Measurements from ENCODE around the gene TMEM178B.

The TMEM178B gene

GRCh38 chr7:141436575-141437075 is 362.8 kb downstream of the TMEM178B start:
- TF ChIP-seq CTCF (IDR thresholded peaks at IDR 0.05; ENCODE audit: low read depth, low read length, missing control alignments), result no peak
- H3K4me3 ChIP-seq (replicated peaks; ENCODE audit: low read depth, low read length), result no peak overlapping the region
- DNase-seq (ENCODE audit: extremely low read depth, low read depth), result no peak

DNA sequence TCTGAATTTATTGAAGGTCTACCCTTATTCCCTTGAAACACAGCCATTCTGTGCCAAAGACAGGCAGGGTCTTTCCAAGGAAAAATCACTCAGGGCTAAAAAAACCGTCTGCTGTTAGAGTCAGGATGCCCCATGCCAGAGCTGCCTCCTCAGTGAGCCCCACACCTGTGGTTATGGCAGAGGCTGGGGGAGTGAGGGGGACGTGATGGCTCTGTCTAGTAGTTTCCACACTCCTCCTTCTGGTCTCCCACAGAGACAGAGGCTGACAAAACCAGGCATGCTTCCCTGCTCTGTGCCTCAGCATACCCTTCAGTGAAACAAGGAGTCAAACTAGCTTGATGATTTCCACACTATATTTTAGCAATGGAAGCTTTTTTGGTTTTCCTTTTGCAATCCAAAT is 365.3 kb downstream of the TMEM178B start:
- no peak overlapping the region for H3K4me3 ChIP-seq (replicated peaks; ENCODE audit: low read depth, low read length)
- no peak for DNase-seq (ENCODE audit: extremely low read depth, low read depth)
- TF ChIP-seq CTCF (IDR thresholded peaks at IDR 0.05; ENCODE audit: low read depth, low read length, missing control alignments), result no peak

DNA sequence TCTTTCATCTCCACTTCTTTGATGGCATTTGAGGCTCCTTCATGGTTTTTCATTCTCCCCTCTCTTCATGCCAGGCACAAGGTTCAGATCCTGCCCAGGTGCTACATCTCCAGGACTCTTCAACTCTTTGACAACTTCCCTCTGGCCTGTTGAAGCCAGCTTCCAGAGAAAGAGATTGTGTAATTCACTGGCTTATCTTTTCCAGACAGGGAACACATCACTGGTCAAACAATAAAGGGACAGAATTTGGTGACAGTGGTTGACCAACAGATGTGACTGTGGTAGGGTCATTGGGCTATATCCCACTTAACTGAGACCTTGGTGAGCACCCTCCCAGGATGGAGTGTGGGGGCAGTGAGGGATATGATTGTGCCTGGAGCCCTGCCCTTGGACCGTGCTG is 365.9 kb downstream of the TMEM178B start:
- no peak for TF ChIP-seq CTCF (IDR thresholded peaks at IDR 0.05; ENCODE audit: low read depth, low read length, missing control alignments)
- no peak overlapping the region for H3K4me3 ChIP-seq (replicated peaks; ENCODE audit: low read depth, low read length)
- no peak for DNase-seq (ENCODE audit: extremely low read depth, low read depth)

DNA sequence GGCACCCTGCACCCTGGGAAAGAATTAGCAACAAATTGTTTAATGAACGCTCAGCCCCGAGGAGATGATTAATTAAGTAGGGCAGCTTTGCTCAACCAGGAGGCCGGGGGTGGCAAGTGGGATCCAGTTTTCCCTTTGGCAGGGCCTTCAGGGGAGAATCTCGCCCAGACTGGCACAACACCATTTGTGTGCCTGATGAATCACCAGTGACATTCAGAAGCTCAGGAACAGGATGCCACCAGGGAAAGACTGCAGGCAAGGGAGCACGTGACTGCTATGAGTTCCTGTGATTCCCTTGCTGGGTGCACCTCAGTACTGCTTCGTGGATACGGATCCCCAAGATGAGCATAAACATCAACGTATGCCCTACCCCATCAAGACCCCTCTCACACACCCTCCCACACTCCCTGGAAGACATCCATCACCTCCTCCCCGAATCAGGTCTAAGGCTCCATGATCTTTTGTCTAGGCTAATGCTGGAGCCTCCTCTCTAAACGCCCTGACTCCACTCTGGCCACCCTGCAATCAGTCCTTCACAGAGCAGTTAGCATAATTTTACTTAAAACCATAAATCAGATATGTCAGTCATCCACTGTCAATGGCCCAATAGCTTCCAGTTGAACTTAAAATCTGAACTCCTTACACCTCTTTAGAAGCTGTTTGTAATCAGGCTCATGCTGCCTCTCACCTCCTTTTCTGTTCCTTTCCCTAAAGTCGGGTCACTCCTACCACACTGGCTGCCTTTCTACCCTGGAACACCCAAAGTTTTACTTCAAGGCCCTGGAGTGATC is 368.2 kb downstream of the TMEM178B start:
- H3K4me3 ChIP-seq (replicated peaks; ENCODE audit: low read depth, low read length), result no peak overlapping the region
- TF ChIP-seq CTCF (IDR thresholded peaks at IDR 0.05; ENCODE audit: low read depth, low read length, missing control alignments), result no peak
- DNase-seq (ENCODE audit: extremely low read depth, low read depth), result no peak

GRCh38 chr7:141442781-141443180 is 368.9 kb downstream of the TMEM178B start:
- H3K4me3 ChIP-seq (replicated peaks; ENCODE audit: low read depth, low read length), result no peak overlapping the region
- no peak for DNase-seq (ENCODE audit: extremely low read depth, low read depth)
- no peak for TF ChIP-seq CTCF (IDR thresholded peaks at IDR 0.05; ENCODE audit: low read depth, low read length, missing control alignments)

DNA sequence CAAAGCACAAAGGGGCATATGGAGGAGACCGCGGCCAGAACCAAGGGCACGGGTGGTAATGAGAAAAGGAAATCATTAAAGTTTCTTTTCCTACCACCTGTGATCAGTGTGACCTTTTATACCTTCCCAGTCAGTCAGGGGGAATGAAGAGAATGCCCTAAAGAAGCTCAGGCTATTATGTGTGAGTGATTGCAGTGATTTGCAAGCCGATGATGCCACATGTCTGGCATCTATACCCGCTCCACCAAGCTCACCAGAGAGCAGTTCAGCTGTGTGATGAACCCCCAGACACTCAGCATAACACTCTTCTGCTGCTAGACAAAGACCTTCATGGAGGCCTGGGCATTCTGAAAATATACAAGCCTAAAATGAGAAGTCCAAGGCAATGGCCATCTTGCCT is 371.1 kb downstream of the TMEM178B start:
- H3K4me3 ChIP-seq (replicated peaks; ENCODE audit: low read depth, low read length), result no peak overlapping the region
- DNase-seq (ENCODE audit: extremely low read depth, low read depth), result no peak
- no peak for TF ChIP-seq CTCF (IDR thresholded peaks at IDR 0.05; ENCODE audit: low read depth, low read length, missing control alignments)

Measured in HFF-Myc (cell line).